ENCODE measurements around the gene SCGB1C1.

SCGB1C1 gene

GRCh38 chr11:214083-214482, 21.2 kb downstream of the SCGB1C1 start:
- Histone ChIP-seq H3K27me3 (ENCODE audit: insufficient read depth, low read length) (no peaks in the 10 kb centered on the region), H3K4me1 (ENCODE audit: control insufficient read depth in 1 of 2, insufficient read depth in 2 of 2, low read length in 2 of 2) (peaks cover 15 to 23% of the 10 kb centered on the region in 2 experiments), H3K36me3 (ENCODE audit: control insufficient read depth in 1 of 2, insufficient read depth in 2 of 2, low read length in 2 of 2) (peaks cover 70 to 76% of the 10 kb centered on the region in 2 experiments), H3K9me3 (ENCODE audit: insufficient read depth, low read depth, low read length) (no peaks in the 10 kb centered on the region), H2AK5ac (ENCODE audit: low read length) (no peak overlapping the region), H2AFZ (ENCODE audit: insufficient read depth, low read length, poor library complexity) (no peak overlapping the region), H3K4me2 (ENCODE audit: low read length) (no peak overlapping the region), H3K14ac (ENCODE audit: low read length) (no peak overlapping the region), H3K23ac (ENCODE audit: low read length) (no peak overlapping the region), H2BK12ac (ENCODE audit: low read length) (no peak overlapping the region), H3K18ac (ENCODE audit: low read length) (no peak overlapping the region), H4K91ac (ENCODE audit: low read depth, low read length) (no peak overlapping the region), H4K12ac (ENCODE audit: low read depth, low read length) (no peak overlapping the region), H3K27ac (ENCODE audit: low read depth, low read length) (no peak overlapping the region), H3K4ac (ENCODE audit: low read depth, low read length) (no peak overlapping the region), H3K9ac (ENCODE audit: low read length) (peak overlapping the region; percentile 18), H2BK120ac (ENCODE audit: insufficient read depth, low read length, poor library complexity) (no peak overlapping the region), H3K79me1 (ENCODE audit: low read length) (peaks cover 6% of the 10 kb centered on the region), H3K79me2 (ENCODE audit: control insufficient read depth, insufficient read depth, low read length, poor library complexity) (peaks cover 13% of the 10 kb centered on the region), H4K8ac (ENCODE audit: low read depth, low read length) (no peak overlapping the region), H2BK5ac (ENCODE audit: low read depth, low read length, poor library complexity) (no peak overlapping the region), H3K4me3 (ENCODE audit: low read depth, low read length) (no peak overlapping the region)
- DNase-seq = no peak
- WGBS (ENCODE audit: extremely low coverage, insufficient coverage, insufficient read length) = no CpG with 5 or more reads among the region's 7 CpGs

DNA sequence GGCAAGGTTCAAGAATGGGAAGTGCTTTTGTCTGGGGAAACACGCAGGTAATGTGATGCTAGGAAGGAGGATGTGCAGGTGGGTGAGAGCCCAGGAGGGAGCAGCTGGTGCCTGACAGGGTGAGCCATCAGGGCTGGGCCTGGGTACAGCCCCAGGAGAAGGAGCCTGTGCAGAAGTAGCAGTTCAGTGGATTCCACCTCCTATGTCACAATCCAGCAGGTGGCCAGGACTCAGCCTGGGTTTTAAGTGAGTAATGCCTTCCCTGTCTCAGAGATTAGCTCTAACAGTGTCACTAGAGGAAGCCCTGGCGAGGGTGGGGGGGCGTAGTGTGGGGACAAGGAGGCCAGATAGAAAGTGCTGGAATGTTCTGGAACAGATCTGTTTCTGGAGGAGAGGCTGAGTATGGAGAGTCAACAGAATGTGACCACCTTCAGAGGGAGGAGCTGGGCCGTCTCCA, 22.7 kb downstream of the SCGB1C1 start:
- Histone ChIP-seq H4K12ac (ENCODE audit: low read depth, low read length) (no peak overlapping the region), H3K27ac (ENCODE audit: low read depth, low read length) (no peak overlapping the region)
- no CpG with 5 or more reads among the region's 4 CpGs for WGBS (ENCODE audit: extremely low coverage, insufficient coverage, insufficient read length)

DNA sequence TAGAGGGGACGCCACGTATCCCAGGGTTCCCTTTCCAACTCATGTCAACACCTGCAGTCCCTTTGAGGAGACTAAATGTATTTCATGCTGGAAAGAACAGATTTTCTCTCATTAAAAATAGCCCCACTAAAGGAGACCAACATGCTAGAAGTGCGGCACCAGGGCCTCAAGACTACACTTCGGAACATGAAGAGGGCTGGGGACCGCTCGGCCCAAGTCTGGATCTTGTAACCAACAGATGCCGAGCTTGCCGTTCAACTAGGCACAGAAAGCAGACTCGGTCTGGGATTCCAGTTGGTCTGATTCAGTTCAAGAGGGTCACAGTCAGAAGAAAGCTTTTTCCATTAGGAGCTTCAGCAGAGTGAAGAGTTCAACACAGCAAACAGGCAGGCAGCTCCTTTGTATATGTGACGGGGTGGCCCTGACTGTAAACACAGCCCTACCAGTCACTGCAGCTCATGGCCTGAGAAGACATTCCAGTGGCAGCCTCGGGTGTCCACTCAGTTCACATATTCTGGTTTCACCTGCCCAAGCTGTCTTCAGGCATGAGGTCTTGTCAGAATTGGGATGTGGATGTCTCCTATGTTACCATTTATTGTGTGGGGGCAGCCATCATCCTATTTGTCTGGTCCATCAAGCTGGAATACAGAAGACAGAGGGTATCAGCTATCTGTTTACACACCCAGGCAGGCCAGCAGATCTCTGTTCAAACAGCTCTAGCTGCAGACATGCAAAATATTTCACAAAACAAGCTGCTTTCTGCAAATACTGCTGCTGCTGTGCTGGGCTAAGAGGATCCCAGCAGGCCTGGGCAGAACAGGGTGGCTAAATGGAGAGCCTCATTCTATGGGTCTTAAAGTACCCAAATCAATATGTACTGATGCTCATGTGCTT, 23.4 kb downstream of the SCGB1C1 start:
- H3K79me1 ChIP-seq (ENCODE audit: low read length) = no peaks in the 10 kb centered on the region
- no peak overlapping the region for H4K91ac ChIP-seq (ENCODE audit: low read depth, low read length)
- no peak overlapping the region for H4K12ac ChIP-seq (ENCODE audit: low read depth, low read length)
- no CpG with 5 or more reads among the region's 11 CpGs for WGBS (ENCODE audit: extremely low coverage, insufficient coverage, insufficient read length)
- H3K4me1 ChIP-seq (ENCODE audit: control insufficient read depth in 1 of 2, insufficient read depth in 2 of 2, low read length in 2 of 2) = peaks cover 3 to 5% of the 10 kb centered on the region in 2 experiments
- no peak overlapping the region for H3K4ac ChIP-seq (ENCODE audit: low read depth, low read length)
- H3K14ac ChIP-seq (ENCODE audit: low read length) = no peak overlapping the region
- no peak overlapping the region for H3K27ac ChIP-seq (ENCODE audit: low read depth, low read length)
- H3K4me2 ChIP-seq (ENCODE audit: low read length) = no peak overlapping the region
- no peak overlapping the region for H3K18ac ChIP-seq (ENCODE audit: low read length)
- H3K23ac ChIP-seq (ENCODE audit: low read length) = no peak overlapping the region
- H2BK120ac ChIP-seq (ENCODE audit: insufficient read depth, low read length, poor library complexity) = no peak overlapping the region
- H2AK5ac ChIP-seq (ENCODE audit: low read length) = no peak overlapping the region
- DNase-seq = no peak
- H2BK5ac ChIP-seq (ENCODE audit: low read depth, low read length, poor library complexity) = no peak overlapping the region
- H3K9me3 ChIP-seq (ENCODE audit: insufficient read depth, low read depth, low read length) = no peaks in the 10 kb centered on the region
- no peak overlapping the region for H3K9ac ChIP-seq (ENCODE audit: low read length)
- no peak overlapping the region for H4K8ac ChIP-seq (ENCODE audit: low read depth, low read length)
- no peaks in the 10 kb centered on the region for H3K27me3 ChIP-seq (ENCODE audit: insufficient read depth, low read length)
- H3K36me3 ChIP-seq (ENCODE audit: control insufficient read depth in 1 of 2, insufficient read depth in 2 of 2, low read length in 2 of 2) = peaks cover 49 to 56% of the 10 kb centered on the region in 2 experiments
- no peaks in the 10 kb centered on the region for H3K79me2 ChIP-seq (ENCODE audit: control insufficient read depth, insufficient read depth, low read length, poor library complexity)
- no peak overlapping the region for H2BK12ac ChIP-seq (ENCODE audit: low read length)
- H2AFZ ChIP-seq (ENCODE audit: insufficient read depth, low read length, poor library complexity) = no peak overlapping the region
- H3K4me3 ChIP-seq (ENCODE audit: low read depth, low read length) = no peak overlapping the region

More for the DNA sequence above, 22.7 kb downstream of the SCGB1C1 start:
- DNase-seq = peak; percentile 56 to 63
- Histone ChIP-seq H3K23ac (ENCODE audit: low read length) (no peak overlapping the region), H3K18ac (ENCODE audit: low read length) (no peak overlapping the region), H2BK12ac (ENCODE audit: low read length) (no peak overlapping the region), H3K9me3 (ENCODE audit: insufficient read depth, low read depth, low read length) (no peaks in the 10 kb centered on the region), H3K4ac (ENCODE audit: low read depth, low read length) (no peak overlapping the region), H3K79me2 (ENCODE audit: control insufficient read depth, insufficient read depth, low read length, poor library complexity) (peaks cover under 1% of the 10 kb centered on the region), H3K4me2 (ENCODE audit: low read length) (no peak overlapping the region), H3K36me3 (ENCODE audit: control insufficient read depth in 1 of 2, insufficient read depth in 2 of 2, low read length in 2 of 2) (peaks cover 56 to 63% of the 10 kb centered on the region in 2 experiments), H4K8ac (ENCODE audit: low read depth, low read length) (no peak overlapping the region), H2BK120ac (ENCODE audit: insufficient read depth, low read length, poor library complexity) (no peak overlapping the region), H3K4me1 (ENCODE audit: control insufficient read depth in 1 of 2, insufficient read depth in 2 of 2, low read length in 2 of 2) (peaks cover 3 to 10% of the 10 kb centered on the region in 2 experiments), H3K9ac (ENCODE audit: low read length) (no peak overlapping the region), H3K14ac (ENCODE audit: low read length) (no peak overlapping the region), H3K27me3 (ENCODE audit: insufficient read depth, low read length) (no peaks in the 10 kb centered on the region), H3K79me1 (ENCODE audit: low read length) (no peaks in the 10 kb centered on the region), H3K4me3 (ENCODE audit: low read depth, low read length) (no peak overlapping the region), H2AK5ac (ENCODE audit: low read length) (no peak overlapping the region), H2AFZ (ENCODE audit: insufficient read depth, low read length, poor library complexity) (no peak overlapping the region), H2BK5ac (ENCODE audit: low read depth, low read length, poor library complexity) (no peak overlapping the region), H4K91ac (ENCODE audit: low read depth, low read length) (no peak overlapping the region)

GRCh38 chr11:217704-218103, 24.8 kb downstream of the SCGB1C1 start:
- Histone ChIP-seq H2BK5ac (ENCODE audit: low read depth, low read length, poor library complexity) (no peak overlapping the region), H3K79me2 (ENCODE audit: control insufficient read depth, insufficient read depth, low read length, poor library complexity) (no peaks in the 10 kb centered on the region), H3K14ac (ENCODE audit: low read length) (no peak overlapping the region), H4K8ac (ENCODE audit: low read depth, low read length) (no peak overlapping the region), H2AK5ac (ENCODE audit: low read length) (no peak overlapping the region), H3K4me2 (ENCODE audit: low read length) (no peak overlapping the region), H3K4me3 (ENCODE audit: low read depth, low read length) (no peak overlapping the region), H3K4me1 (ENCODE audit: control insufficient read depth in 1 of 2, insufficient read depth in 2 of 2, low read length in 2 of 2) (peaks cover 1 to 4% of the 10 kb centered on the region in 2 experiments), H2BK12ac (ENCODE audit: low read length) (no peak overlapping the region), H3K9ac (ENCODE audit: low read length) (no peak overlapping the region), H3K36me3 (ENCODE audit: control insufficient read depth in 1 of 2, insufficient read depth in 2 of 2, low read length in 2 of 2) (peaks cover 39 to 53% of the 10 kb centered on the region in 2 experiments), H4K12ac (ENCODE audit: low read depth, low read length) (no peak overlapping the region), H2BK120ac (ENCODE audit: insufficient read depth, low read length, poor library complexity) (no peak overlapping the region), H3K79me1 (ENCODE audit: low read length) (no peaks in the 10 kb centered on the region), H3K27me3 (ENCODE audit: insufficient read depth, low read length) (no peaks in the 10 kb centered on the region), H3K4ac (ENCODE audit: low read depth, low read length) (no peak overlapping the region), H3K23ac (ENCODE audit: low read length) (no peak overlapping the region), H2AFZ (ENCODE audit: insufficient read depth, low read length, poor library complexity) (no peak overlapping the region), H3K9me3 (ENCODE audit: insufficient read depth, low read depth, low read length) (no peaks in the 10 kb centered on the region), H4K91ac (ENCODE audit: low read depth, low read length) (no peak overlapping the region), H3K27ac (ENCODE audit: low read depth, low read length) (no peak overlapping the region), H3K18ac (ENCODE audit: low read length) (no peak overlapping the region)
- no CpG with 5 or more reads among the region's 3 CpGs for WGBS (ENCODE audit: extremely low coverage, insufficient coverage, insufficient read length)
- DNase-seq = no peak
